ENCODE measurements around the gene CAPN12.
"Not testable (repeated sequence)": the region's sequence is repeated elsewhere in the genome, so short reads cannot be mapped to it uniquely, and the experiment has no call there.

The CAPN12 gene

GRCh38 chr19:38744298-38744681, at the start of gene CAPN12:
Gene CAPN12, minus strand, starts transcription at chr19:38744474. Its CDS starts 309 bp downstream, at chr19:38744165.
- DNase-seq, result no peak

DNA sequence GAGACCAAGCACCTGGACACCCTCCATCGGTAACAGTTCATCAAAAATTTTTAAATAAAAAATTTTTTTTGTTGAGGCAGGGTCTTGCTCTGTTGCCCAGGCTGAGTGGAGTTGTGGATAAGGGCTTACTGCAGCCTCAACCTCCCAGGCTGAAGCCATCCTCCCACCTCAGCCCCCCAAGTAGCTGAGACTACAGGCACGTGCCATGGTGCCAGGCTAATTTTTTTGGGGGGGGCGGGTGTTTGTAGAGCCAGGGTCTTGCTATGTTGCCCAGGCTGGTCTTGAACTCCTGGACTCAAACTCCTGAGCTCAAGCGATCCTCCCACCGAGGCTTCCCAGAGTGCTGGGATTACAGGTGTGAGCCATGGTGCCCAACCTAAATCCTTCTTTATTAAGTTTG, 49.4 kb upstream of the CAPN12 start:
- DNase-seq, result no peak

- DNase-seq, result no peak
These were observed 48.9 kb upstream of the CAPN12 start for GRCh38 chr19:38793177-38793576.

- peak; percentile 18 for DNase-seq
These were observed 48.2 kb upstream of the CAPN12 start for GRCh38 chr19:38792250-38793111.

DNA sequence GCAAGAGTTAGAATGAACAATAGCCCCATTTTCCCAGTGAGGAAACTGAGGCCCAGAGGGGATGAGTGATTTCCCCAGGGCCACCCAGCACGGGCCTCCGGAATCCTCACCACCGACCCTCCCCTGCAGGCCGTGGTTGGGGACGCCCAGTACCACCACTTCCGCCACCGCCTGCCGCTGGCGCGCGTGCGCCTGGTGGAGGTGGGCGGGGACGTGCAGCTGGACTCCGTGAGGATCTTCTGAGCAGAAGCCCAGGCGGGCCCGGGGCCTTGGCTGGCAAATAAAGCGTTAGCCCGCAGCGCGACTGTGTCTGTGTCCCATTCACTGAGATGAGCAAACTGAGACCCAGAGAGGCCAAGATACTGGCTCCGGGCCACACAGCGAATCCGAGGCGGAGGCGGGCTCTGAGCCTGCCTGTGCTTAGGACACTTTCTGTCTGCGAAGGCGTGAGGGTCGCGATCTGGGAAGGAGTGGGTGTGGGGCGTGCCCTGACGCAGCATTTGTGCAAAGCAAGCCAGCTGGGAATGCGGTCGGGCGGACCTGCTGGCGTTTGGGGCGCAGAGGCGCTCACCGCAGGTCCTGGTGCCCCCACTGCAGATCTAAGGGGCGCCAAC, 47.3 kb upstream of the CAPN12 start:
- not testable (repeated sequence) for DNase-seq

DNA sequence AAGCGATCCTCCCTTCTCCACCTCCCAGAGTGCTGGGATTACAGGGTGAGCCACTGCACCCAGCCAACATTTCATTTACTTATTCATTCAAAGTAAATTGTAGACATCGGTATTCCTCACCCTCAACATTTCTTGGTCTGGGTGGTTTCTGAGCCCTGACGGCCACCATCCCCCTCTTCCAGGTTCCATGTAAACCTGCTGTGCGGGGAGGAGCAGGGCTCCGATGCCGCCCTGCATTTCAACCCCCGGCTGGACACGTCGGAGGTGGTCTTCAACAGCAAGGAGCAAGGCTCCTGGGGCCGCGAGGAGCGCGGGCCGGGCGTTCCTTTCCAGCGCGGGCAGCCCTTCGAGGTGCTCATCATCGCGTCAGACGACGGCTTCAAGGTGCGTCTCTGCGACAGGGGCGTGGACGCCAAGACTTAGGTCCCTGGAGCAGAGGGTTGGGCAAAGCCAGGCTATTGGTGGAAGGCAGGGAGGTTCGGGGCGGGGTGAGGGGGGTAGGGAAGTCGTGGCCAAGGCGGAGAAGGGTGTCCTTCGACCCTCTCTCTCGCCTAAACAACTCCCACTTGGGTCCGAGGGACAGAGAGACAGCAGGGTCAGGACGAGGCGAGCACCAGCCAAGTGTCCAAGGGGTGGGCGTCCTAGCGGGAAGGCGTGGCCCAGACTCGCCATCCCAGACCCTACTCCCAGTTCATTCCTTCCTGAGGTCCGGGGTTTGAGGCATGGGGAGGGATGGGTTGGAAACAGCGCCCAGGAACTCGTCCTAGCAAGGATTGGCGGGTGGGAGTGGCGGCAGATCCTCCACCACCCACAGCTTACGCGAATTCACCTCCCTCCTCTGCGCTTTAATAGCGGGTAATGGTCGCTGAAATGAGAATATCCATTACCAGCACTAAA, 46.5 kb upstream of the CAPN12 start:
- not testable (repeated sequence) for DNase-seq

DNA sequence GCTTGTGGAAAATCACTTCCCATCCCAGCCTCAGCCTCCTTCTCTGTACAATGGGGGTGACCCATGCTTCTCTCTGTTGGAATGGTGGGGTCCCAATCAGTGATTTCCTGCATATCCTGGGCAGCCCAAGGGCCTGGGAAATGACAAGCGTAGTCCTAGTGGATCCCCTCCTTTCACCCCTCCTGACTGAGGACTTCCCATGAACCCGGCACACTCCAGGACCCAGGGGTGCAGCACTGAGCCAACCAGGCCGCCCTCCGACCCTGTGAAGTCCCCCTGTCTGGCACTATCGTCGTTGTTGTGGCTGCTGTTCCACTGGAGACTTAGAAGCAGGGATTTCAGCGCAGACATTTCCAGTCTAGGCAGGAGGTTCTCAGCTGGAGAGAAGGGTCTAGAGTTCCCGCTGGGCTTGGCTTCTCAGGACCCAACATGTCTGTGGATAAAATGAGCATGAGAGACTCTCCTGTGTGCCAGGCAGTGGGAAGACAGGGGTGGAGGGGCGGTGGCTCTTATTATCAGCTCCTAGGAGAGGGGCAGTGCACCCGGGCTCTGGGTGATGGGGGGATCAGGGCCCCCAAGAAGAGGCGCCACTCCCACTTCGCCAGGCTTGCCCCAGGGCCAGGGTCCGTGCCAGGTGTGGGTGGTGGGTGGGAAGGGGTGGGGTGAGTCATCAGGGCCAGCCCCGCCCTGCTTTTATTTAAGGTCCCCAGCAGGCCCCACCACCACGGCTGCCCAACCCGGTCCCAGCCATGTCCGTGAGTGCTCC, 44.4 kb upstream of the CAPN12 start, which contains the start of gene LGALS7B:
TSS of gene LGALS7B (plus strand) at position 723 of the 766 bp plus-strand sequence. CDS start at position 750, 27 bp downstream.
- DNase-seq, result no peak

DNA sequence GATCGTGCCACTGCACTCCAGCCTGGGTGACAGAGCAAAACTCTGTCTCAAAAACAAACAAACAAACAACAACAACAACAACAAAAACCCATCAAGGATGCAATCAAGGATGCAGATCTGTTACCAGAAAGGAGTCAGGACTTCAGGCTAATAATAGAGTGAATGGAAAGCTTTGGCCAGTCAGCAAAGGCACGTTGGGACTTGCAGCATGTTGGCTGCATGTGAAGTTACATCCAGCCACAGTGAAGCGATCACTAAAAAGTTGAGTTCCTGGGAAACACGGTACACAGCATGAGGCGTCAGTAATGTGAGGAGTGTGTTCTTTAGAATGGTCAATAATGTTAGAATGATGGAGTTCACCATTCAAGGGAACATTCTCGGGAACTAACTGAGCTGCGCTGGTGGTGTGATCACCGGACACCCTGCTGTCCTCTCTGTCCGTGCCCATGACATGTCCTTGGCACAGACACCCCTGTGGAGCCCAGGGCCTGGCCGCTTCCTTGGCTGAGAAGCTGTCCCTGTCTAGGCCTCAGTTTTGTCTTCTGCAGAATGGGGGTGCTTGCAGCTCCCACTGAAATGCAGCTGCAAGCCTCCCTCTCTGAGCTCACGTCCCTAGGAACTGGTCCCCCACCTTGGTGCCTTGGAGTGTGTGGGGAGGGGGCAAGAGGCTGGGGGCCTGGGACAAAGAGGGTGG, 42.4 kb upstream of the CAPN12 start:
- DNase-seq, result no peak

DNA sequence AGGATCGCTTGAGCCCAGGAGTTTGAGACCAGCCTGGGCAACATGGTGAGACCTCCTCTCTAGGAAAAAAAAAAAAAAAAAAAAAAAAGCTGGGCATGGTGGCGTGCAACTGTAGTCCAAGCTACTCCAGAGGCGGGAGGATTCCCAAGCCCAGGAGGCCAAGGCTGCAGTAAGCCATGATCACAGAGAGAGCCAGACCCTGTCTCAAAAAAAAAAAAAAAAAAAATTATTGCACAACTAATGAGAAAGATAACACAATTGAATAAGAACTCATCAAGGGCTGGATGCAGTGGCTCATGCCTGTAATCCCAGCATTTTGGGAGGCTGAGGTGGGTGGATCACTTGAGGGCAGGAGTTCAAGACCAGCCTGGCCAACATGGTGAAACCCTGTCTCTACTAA, 41.8 kb upstream of the CAPN12 start:
- not testable (repeated sequence) for DNase-seq

DNA sequence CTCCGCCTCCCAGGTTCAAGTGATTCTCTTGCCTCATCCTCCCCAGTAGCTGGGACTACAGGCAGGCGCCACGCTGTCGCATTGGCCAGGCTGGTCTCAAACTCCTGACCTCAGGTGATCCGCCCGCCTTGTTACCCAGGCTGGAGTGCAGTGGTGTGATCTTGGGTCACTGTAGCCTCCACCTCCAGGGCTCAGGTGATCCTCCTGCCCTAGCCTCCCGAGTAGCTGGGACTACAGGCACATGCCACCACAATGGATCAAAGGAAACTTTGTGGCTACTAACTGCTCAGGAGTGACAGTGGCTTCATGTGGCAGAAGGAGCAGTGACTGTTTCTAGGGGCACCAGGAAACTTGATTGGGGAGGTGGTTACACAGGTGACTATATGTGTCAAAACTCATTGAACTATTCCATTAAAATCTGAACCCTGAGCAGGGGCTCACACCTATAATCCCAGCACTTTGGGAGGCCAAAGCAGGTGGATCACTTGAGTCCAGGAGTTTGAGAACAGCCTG, 41.0 kb upstream of the CAPN12 start:
- DNase-seq, result no peak

DNA sequence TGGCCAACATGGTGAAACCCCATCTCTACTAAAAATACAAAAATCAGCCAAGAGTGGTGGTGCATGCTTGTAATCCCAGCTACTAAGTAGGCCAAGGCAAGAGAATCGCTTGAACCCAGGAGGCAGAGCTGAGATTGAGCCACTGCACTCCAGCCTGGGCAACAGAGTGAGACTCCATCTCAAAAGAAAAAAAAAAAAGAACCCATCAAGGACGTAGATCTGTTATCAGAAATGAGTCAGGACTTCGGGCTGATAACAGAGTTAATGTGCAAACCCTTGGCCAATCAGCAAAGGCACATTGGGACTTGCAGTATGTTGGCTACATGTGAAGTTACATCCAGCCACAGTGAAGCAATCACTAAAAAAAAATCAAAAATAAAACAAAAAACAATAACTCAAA, 40.0 kb upstream of the CAPN12 start:
- DNase-seq, result no peak

GRCh38 chr19:38782212-38782611, 37.9 kb upstream of the CAPN12 start:
- DNase-seq, result not testable (repeated sequence)

DNA sequence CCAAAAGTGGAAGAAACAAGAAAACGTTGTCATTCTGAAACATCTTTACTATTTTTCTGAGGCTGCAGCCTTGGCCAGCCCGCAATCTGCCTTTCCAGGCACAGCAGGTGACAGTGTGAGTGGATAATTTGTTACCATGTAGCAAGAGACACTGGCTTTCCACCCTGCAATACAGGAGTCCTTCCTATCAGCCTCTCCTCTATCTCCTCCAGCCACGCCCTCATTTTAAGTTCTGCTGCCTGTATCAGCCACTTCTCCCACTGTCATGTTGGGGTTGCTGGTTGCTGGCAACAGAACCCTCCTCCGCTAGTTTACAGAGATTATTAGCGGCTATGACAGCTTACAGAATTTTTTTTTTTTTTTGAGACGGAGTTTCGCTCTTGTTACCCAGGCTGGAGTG, 36.8 kb upstream of the CAPN12 start:
- no peak for DNase-seq

GRCh38 chr19:38780443-38780842, 36.2 kb upstream of the CAPN12 start:
- DNase-seq, result no peak

DNA sequence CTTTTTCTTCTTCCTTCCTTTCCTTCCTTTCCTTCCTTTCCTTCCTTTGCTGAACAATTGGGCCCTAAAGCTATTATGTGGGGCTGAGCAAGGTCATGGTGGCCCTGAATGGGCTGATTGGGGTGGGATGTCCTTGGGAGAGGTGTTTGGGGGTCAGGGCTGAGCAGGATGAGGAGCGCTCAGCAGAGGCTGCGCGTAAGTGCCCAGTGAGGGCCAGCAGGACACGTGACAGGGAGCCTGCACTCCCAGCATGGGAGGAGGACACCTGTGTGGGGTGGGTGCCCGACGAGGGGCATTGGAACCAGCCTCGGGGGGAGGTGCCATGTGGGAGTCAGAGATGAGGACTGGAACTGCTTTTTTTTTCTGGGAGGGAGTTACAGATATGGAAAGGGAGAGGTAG, 34.5 kb upstream of the CAPN12 start:
- DNase-seq, result no peak

GRCh38 chr19:38774181-38774950, 30.1 kb upstream of the CAPN12 start:
- DNase-seq, result no peak

DNA sequence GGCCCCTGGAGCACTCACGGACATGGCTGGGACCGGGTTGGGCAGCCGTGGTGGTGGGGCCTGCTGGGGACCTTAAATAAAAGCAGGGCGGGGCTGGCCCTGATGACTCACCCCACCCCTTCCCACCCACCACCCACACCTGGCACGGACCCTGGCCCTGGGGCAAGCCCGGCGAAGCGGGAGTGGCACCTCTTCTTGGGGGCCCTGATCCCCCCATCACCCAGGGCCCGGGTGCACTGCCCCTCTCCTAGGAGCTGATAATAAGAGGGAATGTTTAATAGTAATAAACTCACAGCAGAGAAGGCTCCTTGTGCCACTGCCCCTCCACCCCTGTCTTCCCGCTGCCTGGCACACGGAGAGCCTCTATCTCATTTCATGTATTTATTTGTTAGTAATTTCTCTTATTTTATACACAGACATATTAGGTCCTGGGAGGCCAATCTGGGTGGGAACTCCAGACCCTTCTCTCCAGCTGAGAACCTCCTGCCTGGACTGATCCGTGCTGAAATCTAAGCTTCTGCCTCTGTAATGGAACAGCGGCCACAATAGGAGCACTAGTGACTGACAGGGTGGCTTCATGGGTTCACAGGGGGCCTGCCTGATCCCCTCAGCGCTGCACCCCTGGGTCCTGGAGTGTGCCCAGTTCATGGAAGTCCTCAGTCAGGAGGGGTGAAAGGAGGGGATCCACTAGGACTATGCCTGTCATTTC, 29.3 kb upstream of the CAPN12 start, which contains the start of gene LGALS7:
TSS of gene LGALS7 (minus strand) at position 49 of the 709 bp plus-strand sequence. CDS start at position 24, 25 bp downstream.
- no peak for DNase-seq

DNA sequence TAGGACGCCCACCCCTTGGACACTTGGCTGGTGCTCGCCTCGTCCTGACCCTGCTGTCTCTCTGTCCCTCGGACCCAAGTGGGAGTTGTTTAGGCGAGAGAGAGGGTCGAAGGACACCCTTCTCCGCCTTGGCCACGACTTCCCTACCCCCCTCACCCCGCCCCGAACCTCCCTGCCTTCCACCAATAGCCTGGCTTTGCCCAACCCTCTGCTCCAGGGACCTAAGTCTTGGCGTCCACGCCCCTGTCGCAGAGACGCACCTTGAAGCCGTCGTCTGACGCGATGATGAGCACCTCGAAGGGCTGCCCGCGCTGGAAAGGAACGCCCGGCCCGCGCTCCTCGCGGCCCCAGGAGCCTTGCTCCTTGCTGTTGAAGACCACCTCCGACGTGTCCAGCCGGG, 27.3 kb upstream of the CAPN12 start:
- DNase-seq, result not testable (repeated sequence)

DNA sequence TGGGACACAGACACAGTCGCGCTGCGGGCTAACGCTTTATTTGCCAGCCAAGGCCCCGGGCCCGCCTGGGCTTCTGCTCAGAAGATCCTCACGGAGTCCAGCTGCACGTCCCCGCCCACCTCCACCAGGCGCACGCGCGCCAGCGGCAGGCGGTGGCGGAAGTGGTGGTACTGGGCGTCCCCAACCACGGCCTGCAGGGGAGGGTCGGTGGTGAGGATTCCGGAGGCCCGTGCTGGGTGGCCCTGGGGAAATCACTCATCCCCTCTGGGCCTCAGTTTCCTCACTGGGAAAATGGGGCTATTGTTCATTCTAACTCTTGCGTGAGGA, 26.6 kb upstream of the CAPN12 start:
- not testable (repeated sequence) for DNase-seq
